Naive B cell (primary cell): ENCODE data around the gene USF3. TPM values are rescaled to one million over a fixed set of nuclear protein-coding genes. Genes with fewer than 3 reads are reported as not detected.

ENCODE experiments used
- ATAC-seq, 2 donors: fragments of 150-1000 bp; cut with Tn5 transposase; 2 replicates each; pipeline ENCODE4 v1.10.0; 2021; ENCODE audit warnings: low read depth in 2 of 2, mild to moderate bottlenecking in 2 of 2, moderate library complexity in 2 of 2
- DNase-seq: peaks from one replicate; pipeline ENCODE4 v3.0.0; 2022
- H3K27ac Mint-ChIP-seq, 6 donors: one replicate each; pipeline ENCODE4 v1.8.0; 2020 to 2022; ENCODE audit warnings: mild to moderate bottlenecking in 6 of 6, mixed read lengths in 6 of 6, moderate library complexity in 5 of 6, inconsistent platforms in 2 of 6
- H3K27me3 Mint-ChIP-seq, 3 donors: one replicate each; pipeline ENCODE4 v1.8.0; 2021 to 2022; ENCODE audit warnings: mixed read lengths in 3 of 3, mild to moderate bottlenecking in 1 of 3
- H3K36me3 Mint-ChIP-seq, 2 donors: one replicate each; pipeline ENCODE4 v1.8.0; 2020 to 2022; ENCODE audit warnings: mixed read lengths in 2 of 2, inconsistent platforms in 1 of 2, mild to moderate bottlenecking in 1 of 2
- H3K4me1 Mint-ChIP-seq, 3 donors: one replicate each; pipeline ENCODE4 v1.8.0; 2020 to 2022; ENCODE audit warnings: mixed read lengths in 3 of 3, inconsistent platforms in 1 of 3, mild to moderate bottlenecking in 1 of 3, moderate library complexity in 1 of 3
- H3K4me3 Mint-ChIP-seq, 8 donors: one replicate each; pipeline ENCODE4 v1.8.0; 2020 to 2022; ENCODE audit warnings: mild to moderate bottlenecking in 8 of 8, mixed read lengths in 8 of 8, moderate library complexity in 8 of 8, inconsistent platforms in 2 of 8
- H3K9me3 Mint-ChIP-seq, 7 donors: one replicate each; pipeline ENCODE4 v1.8.0; 2020 to 2022; ENCODE audit warnings: mixed read lengths in 7 of 7, mild to moderate bottlenecking in 5 of 7, inconsistent platforms in 2 of 7, moderate library complexity in 1 of 7
- polyA plus RNA-seq, 6 donors: library from polyadenylated mRNA; unstranded; fragments of 300-500 nt; fragmentation: Illumina TruSeq; gene quantifications; one replicate each; pipeline ENCODE4 v1.2.3, GENCODE V29; 2021; ENCODE audit warnings: low read depth in 6 of 6

Gene USF3
- polyA plus RNA-seq, 6 donors from 2014 or later: 9.3 to 19.3 (median 12.7) TPM

- Mint-ChIP-seq H3K27ac (peak overlapping the region; percentile 16 to 94 (median 77)), H3K4me3 (peak overlapping the region in 7 of 8 donors; percentile 12 to 82 (median 63)), H3K4me1 (peaks cover 23 to 33% (median 23%) of the 10 kb centered on the region in 3 donors), H3K27me3 (no peaks in the 10 kb centered on the region), H3K9me3 (no peaks in the 10 kb centered on the region), H3K36me3 (peaks cover 11 to 32% of the 10 kb centered on the region in 2 donors)
- peak; percentile 78 for DNase-seq
- peak; percentile 97 to 98 for ATAC-seq
Measured at GRCh38 chr3:113606539-113607218, 89.8 kb downstream of the USF3 start.

GRCh38 chr3:113602836-113603235, 93.6 kb downstream of the USF3 start:
- Mint-ChIP-seq H3K27me3 (no peaks in the 10 kb centered on the region), H3K4me3 (no peak overlapping the region), H3K36me3 (peaks cover 7 to 15% of the 10 kb centered on the region in 2 donors), H3K9me3 (no peaks in the 10 kb centered on the region), H3K4me1 (peaks cover 18 to 27% (median 18%) of the 10 kb centered on the region in 3 donors), H3K27ac (no peak overlapping the region)
- ATAC-seq (no peak), DNase-seq (no peak)

- ATAC-seq: no peak
- Mint-ChIP-seq H3K4me3 (no peak overlapping the region), H3K27ac (no peak overlapping the region), H3K27me3 (no peaks in the 10 kb centered on the region), H3K36me3 (peaks cover 7 to 15% of the 10 kb centered on the region in 2 donors), H3K9me3 (no peaks in the 10 kb centered on the region), H3K4me1 (peaks cover 12 to 21% (median 13%) of the 10 kb centered on the region in 3 donors)
- DNase-seq: no peak
Measured at GRCh38 chr3:113602256-113602655, 94.2 kb downstream of the USF3 start.

GRCh38 chr3:113601240-113601639, 95.2 kb downstream of the USF3 start:
- Mint-ChIP-seq H3K4me3 (no peak overlapping the region), H3K27me3 (no peaks in the 10 kb centered on the region), H3K4me1 (peaks cover 2 to 11% (median 3%) of the 10 kb centered on the region in 3 donors), H3K27ac (peak overlapping the region in 1 of 6 donors; percentile 35), H3K9me3 (no peaks in the 10 kb centered on the region), H3K36me3 (peaks cover 7 to 15% of the 10 kb centered on the region in 2 donors)
- ATAC-seq: no peak
- DNase-seq: no peak

GRCh38 chr3:113600418-113601182, 95.8 kb downstream of the USF3 start:
- H3K4me1 Mint-ChIP-seq: peaks cover 0 to 5% (median 3%) of the 10 kb centered on the region in 3 donors
- no peaks in the 10 kb centered on the region for H3K27me3 Mint-ChIP-seq
- H3K27ac Mint-ChIP-seq: no peak overlapping the region
- DNase-seq: no peak
- H3K9me3 Mint-ChIP-seq: no peaks in the 10 kb centered on the region
- H3K36me3 Mint-ChIP-seq: peaks cover 7 to 17% of the 10 kb centered on the region in 2 donors
- H3K4me3 Mint-ChIP-seq: no peak overlapping the region
- ATAC-seq: no peak

Other genes starting within 250 kb of the USF3 start
- 1 to 10 TPM; 3.3 to 7.4 (median 6.1) TPM for gene SPICE1, start 181.5 kb downstream of the USF3 start, polyA plus RNA-seq
- 100 to 1,000 TPM in 1 of 6 donors, 10 to 100 TPM in 5; 34.9 to 116 (median 54.8) TPM for gene SIDT1, start 164.1 kb downstream of the USF3 start, polyA plus RNA-seq
- gene NAA50, start 49.6 kb upstream of the USF3 start, polyA plus RNA-seq: 100 to 1,000 TPM in 1 of 6 donors, 10 to 100 TPM in 5; 65.5 to 103 (median 87.5) TPM
- gene ATP6V1A, start 50.4 kb upstream of the USF3 start, polyA plus RNA-seq: 10 to 100 TPM; 42.2 to 55.1 (median 52.2) TPM
- gene GRAMD1C, start 142.1 kb upstream of the USF3 start, polyA plus RNA-seq: 1 to 10 TPM; 1.8 to 7.4 (median 4.2) TPM